ENCODE results near the gene TMEM151B. TPM values are rescaled to one million over a fixed set of nuclear protein-coding genes. Genes with fewer than 3 reads are reported as not detected.

The TMEM151B gene
- total and polyA plus RNA-seq, 2 of the 4 experiments (the other 2 are of a cell fraction): not detected

DNA sequence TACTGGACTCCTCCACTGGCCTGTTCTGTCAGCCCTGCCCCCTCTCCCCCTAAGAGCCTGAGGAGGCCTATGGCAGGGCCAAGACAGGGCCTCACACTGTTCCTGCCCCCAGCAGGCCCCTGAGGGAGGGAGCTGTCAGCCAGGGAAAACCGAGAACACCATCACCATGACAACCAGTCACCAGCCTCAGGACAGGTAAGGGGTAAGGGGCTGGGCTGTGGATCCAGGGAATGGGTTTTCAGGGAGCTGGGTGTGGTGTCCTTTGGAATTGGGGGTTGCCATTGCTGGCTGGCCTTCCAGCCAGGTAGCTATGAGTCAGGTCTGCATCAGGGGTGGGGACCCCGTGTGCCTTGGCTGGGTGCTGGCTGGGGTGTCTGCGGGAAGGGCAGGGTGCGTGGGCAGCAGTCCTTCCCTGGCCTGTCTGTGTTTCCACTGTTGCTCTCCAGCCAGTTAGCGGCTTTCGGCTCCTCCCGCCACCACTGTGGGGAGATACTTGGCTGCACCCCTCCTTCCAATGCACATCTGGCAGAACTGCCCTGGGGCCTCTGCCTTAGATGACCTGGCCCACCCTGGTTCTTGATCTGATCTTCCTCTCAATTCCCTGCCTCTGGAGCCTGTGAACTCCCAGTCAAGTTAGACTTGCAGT lies 43.0 kb upstream of the TMEM151B start:
- intact Hi-C loops (cut with micrococcal nuclease): no loop called here
- H3K27me3 ChIP-seq (ENCODE audit: control insufficient read depth, insufficient read depth, low read length): no peaks in the 10 kb centered on the region
- no TSS peak for BruUV-seq (replicated peaks)
- ChIA-PET POLR2A (ENCODE audit: unreplicated experiment) (no interaction called here), CTCF (interaction anchor here (0.5 kb wide), 1 partner anchor 53 kb away, joined by 3 read pairs; no protein-coding TSS in a partner anchor)
- no peak overlapping the region for H2BK120ac ChIP-seq (ENCODE audit: low read depth, low read length)
- no peak overlapping the region for H2BK20ac ChIP-seq (ENCODE audit: low read depth, low read length)
- DNase-seq (no peak), ATAC-seq (ENCODE audit: low read depth) (no peak)
- H4K20me1 ChIP-seq (ENCODE audit: insufficient read depth, low read length): no peaks in the 10 kb centered on the region
- no peak overlapping the region for H3K23ac ChIP-seq (ENCODE audit: low read depth, low read length)
- no peak overlapping the region for H4K5ac ChIP-seq (ENCODE audit: low read depth, low read length)
- H3K4me2 ChIP-seq (ENCODE audit: low read depth, low read length): no peak overlapping the region
- no peak overlapping the region for H3K18ac ChIP-seq (ENCODE audit: low read depth, low read length)
- no peak overlapping the region for H3K4ac ChIP-seq (ENCODE audit: low read depth, low read length)
- no peak overlapping the region for H4K8ac ChIP-seq (ENCODE audit: low read depth in 2 of 2, low read length in 2 of 2)
- H2BK15ac ChIP-seq (ENCODE audit: low read depth, low read length): no peak overlapping the region
- no peak overlapping the region for H2AK9ac ChIP-seq (replicated peaks; ENCODE audit: low read depth, low read length, poor library complexity)
- 96% methylated on average over 5 of the region's 7 CpGs; no CpG with 5 or more reads in 1 of the 2 experiments for WGBS, 2 experiments (ENCODE audit: extremely low coverage in 2 of 2, insufficient read length in 1 of 2)
- TF ChIP-seq BHLHE40 (IDR thresholded peaks at IDR 0.05; ENCODE audit: low read depth, low read length) (no peak), CEBPB (IDR thresholded peaks at IDR 0.05; ENCODE audit: low read depth, low read length) (no peak), RAD21 (IDR thresholded peaks at IDR 0.05; ENCODE audit: low read length) (no peak), MAZ (IDR thresholded peaks at IDR 0.05; ENCODE audit: borderline replicate concordance, low read depth, low read length) (no peak), CHD1 (IDR thresholded peaks at IDR 0.05; ENCODE audit: low read depth, low read length) (no peak), POLR2A (IDR thresholded peaks at IDR 0.05; ENCODE audit: low read depth, low read length) (no peak), MAFK (IDR thresholded peaks at IDR 0.05; ENCODE audit: low read depth, low read length) (no peak), RCOR1 (IDR thresholded peaks at IDR 0.05; ENCODE audit: insufficient replicate concordance, low read length) (no peak), RFX5 (IDR thresholded peaks at IDR 0.05; ENCODE audit: low read depth, low read length) (no peak)
- TF ChIP-seq, protein P1, sequence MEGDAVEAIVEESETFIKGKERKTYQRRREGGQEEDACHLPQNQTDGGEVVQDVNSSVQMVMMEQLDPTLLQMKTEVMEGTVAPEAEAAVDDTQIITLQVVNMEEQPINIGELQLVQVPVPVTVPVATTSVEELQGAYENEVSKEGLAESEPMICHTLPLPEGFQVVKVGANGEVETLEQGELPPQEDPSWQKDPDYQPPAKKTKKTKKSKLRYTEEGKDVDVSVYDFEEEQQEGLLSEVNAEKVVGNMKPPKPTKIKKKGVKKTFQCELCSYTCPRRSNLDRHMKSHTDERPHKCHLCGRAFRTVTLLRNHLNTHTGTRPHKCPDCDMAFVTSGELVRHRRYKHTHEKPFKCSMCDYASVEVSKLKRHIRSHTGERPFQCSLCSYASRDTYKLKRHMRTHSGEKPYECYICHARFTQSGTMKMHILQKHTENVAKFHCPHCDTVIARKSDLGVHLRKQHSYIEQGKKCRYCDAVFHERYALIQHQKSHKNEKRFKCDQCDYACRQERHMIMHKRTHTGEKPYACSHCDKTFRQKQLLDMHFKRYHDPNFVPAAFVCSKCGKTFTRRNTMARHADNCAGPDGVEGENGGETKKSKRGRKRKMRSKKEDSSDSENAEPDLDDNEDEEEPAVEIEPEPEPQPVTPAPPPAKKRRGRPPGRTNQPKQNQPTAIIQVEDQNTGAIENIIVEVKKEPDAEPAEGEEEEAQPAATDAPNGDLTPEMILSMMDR (conservative IDR thresholded peaks at IDR 0.05; ENCODE audit: low read depth, low read length): no peak
- H2BK5ac ChIP-seq (ENCODE audit: low read depth, low read length, poor library complexity, severe bottlenecking): no peak overlapping the region
- no peak overlapping the region for H3K27ac ChIP-seq (ENCODE audit: insufficient read depth, low read length)
- no peaks in the 10 kb centered on the region for H3K9me3 ChIP-seq (ENCODE audit: control insufficient read depth, insufficient read depth, low read length)
- H3K9ac ChIP-seq (ENCODE audit: low read depth, low read length): no peak overlapping the region
- H3K56ac ChIP-seq (ENCODE audit: extremely low read depth, insufficient read depth, low read length): no peak overlapping the region
- H2AFZ ChIP-seq (replicated peaks; ENCODE audit: low read length, poor library complexity): no peak overlapping the region
- H3K4me3 ChIP-seq (ENCODE audit: insufficient read depth, low read depth, low read length): no peak overlapping the region
- no peak overlapping the region for H2AK5ac ChIP-seq (ENCODE audit: low read depth, low read length)
- in situ Hi-C loops (cut with MboI; ENCODE audit: low sequenced_read_pairs): no loop called here
- no peaks in the 10 kb centered on the region for H3K9me1 ChIP-seq (ENCODE audit: insufficient read depth, low read length)
- peaks cover 2% of the 10 kb centered on the region; the same call in 1 of the 2 replicates for H3K36me3 ChIP-seq (ENCODE audit: control insufficient read depth, insufficient read depth, low read length)
- peaks cover 8% of the 10 kb centered on the region for H3K4me1 ChIP-seq (ENCODE audit: control insufficient read depth, insufficient read depth, low read length)
- H3K79me1 ChIP-seq (ENCODE audit: low read depth in 1 of 2, low read length in 2 of 2): peaks cover 0 to 8% of the 10 kb centered on the region in 2 experiments; a peak in 1 of 4 replicates
- dilution Hi-C loops (cut with HindIII; ENCODE audit: low sequenced_read_pairs, unreplicated experiment): no loop called here
- H4K91ac ChIP-seq (ENCODE audit: insufficient read depth, low read depth, low read length): no peak overlapping the region
- no peak overlapping the region for H3K14ac ChIP-seq (replicated peaks; ENCODE audit: low read depth, low read length)
